ENCODE measurements around the gene SLC35F3.
"Not testable (repeated sequence)": the region's sequence is repeated elsewhere in the genome, so short reads cannot be mapped to it uniquely, and the experiment has no call there.

GRCh38 chr1:233891151-233891550 is 13.3 kb upstream of the SLC35F3 start:
- TF ChIP-seq CTCF (IDR thresholded peaks at IDR 0.05; ENCODE audit: low read depth, low read length, poor library complexity, severe bottlenecking); EZH2phosphoT487 (IDR thresholded peaks at IDR 0.05; ENCODE audit: borderline replicate concordance, low read length): not testable (repeated sequence)
